PC-3 (cell line): ENCODE measurements around the gene CELF2. TPM values are rescaled to one million over a fixed set of nuclear protein-coding genes. Genes with fewer than 3 reads are reported as not detected.

ENCODE experiments used
- ATAC-seq: fragments of 200-7000 bp; cut with Tn5 transposase; 2 replicates; pipeline ENCODE4 v1.9.1; 2020; ENCODE audit warnings: mild to moderate bottlenecking, moderate library complexity
- BruUV-seq: library from RNA; stranded (reverse); fragments of 400-500 nt; replicated peaks from 2 replicates; lab custom pipeline; 2021; lab: Mats Ljungman, UMichigan
- CTCF ChIA-PET: fragments of 300-600 bp; sonication (Branson Sonifier 250); formaldehyde crosslinking; loops from one replicate; lab custom pipeline; 2022; ENCODE audit warnings: antibody characterized with exemption; lab: Charles Lee
- POLR2A ChIA-PET: fragments of 300-600 bp; sonication (Branson Sonifier 250); formaldehyde crosslinking; loops from one replicate; lab custom pipeline; 2022; ENCODE audit warnings: antibody characterized with exemption; ENCODE audit not compliant: unreplicated experiment; lab: Charles Lee
- DNase-seq: peaks from one replicate; pipeline ENCODE4 v3.0.0-alpha.2; 2015
- H2AFZ ChIP-seq: fragments of 300-600 bp; sonication (generic); 2 replicates; pipeline ENCODE4 v1.6.0; 2016; ENCODE audit warnings: antibody characterized with exemption, low read length
- H3F3A ChIP-seq: fragments of 300-600 bp; sonication (generic); one replicate; pipeline ENCODE4 v1.6.0; 2017; ENCODE audit warnings: antibody characterized with exemption, low read length, control low read depth, mild to moderate bottlenecking; ENCODE audit not compliant: unreplicated experiment
- H3K27ac ChIP-seq: fragments of 300-600 bp; sonication (generic); 2 replicates; pipeline ENCODE4 v1.5.1; 2016; ENCODE audit warnings: mild to moderate bottlenecking, low read length
- H3K27me3 ChIP-seq: fragments of 300-600 bp; sonication (generic); 2 replicates; pipeline ENCODE4 v1.6.1; 2016; ENCODE audit warnings: low read length, mixed read lengths
- H3K36me3 ChIP-seq: fragments of 300-600 bp; sonication (generic); 2 replicates; pipeline ENCODE4 v1.6.1; 2016; ENCODE audit warnings: low read depth, mixed run types, low read length, mixed read lengths
- H3K4me1 ChIP-seq: fragments of 300-600 bp; sonication (generic); 2 replicates; pipeline ENCODE4 v1.5.1; 2016; ENCODE audit warnings: low read length; ENCODE audit not compliant: insufficient read depth
- H3K4me2 ChIP-seq: fragments of 300-600 bp; sonication (generic); 2 replicates; pipeline ENCODE4 v1.6.0; 2016; ENCODE audit warnings: low read length
- H3K4me3 ChIP-seq: fragments of 300-600 bp; sonication (generic); 2 replicates; pipeline ENCODE4 v1.5.1; 2016; ENCODE audit warnings: mild to moderate bottlenecking, low read length, mixed read lengths
- H3K79me2 ChIP-seq: fragments of 300-600 bp; sonication (generic); 2 replicates; pipeline ENCODE4 v1.6.1; 2017; ENCODE audit warnings: low read length, mixed read lengths
- H3K9ac ChIP-seq: fragments of 300-600 bp; sonication (generic); 2 replicates; pipeline ENCODE4 v1.6.0; 2016; ENCODE audit warnings: mild to moderate bottlenecking, low read length
- H3K9me2 ChIP-seq: fragments of 300-600 bp; sonication (generic); replicated peaks from 2 replicates; pipeline ENCODE4 v1.6.1; 2016; ENCODE audit warnings: mixed run types, low read length, mixed read lengths
- H3K9me3 ChIP-seq: fragments of 300-600 bp; sonication (generic); 2 replicates; pipeline ENCODE4 v1.6.1; 2016; ENCODE audit warnings: low read length, mixed read lengths
- H4K20me1 ChIP-seq: fragments of 300-600 bp; sonication (generic); 2 replicates; pipeline ENCODE4 v1.6.1; 2016; ENCODE audit warnings: low read length, mixed read lengths
- CTCF ChIP-seq: fragments of 300-600 bp; sonication (generic); conservative IDR thresholded peaks from 2 replicates; pipeline ENCODE4 v1.5.1; 2017; ENCODE audit warnings: antibody characterized with exemption, low read depth, mild to moderate bottlenecking, low read length
- EZH2 ChIP-seq: fragments of 300-600 bp; sonication (generic); IDR thresholded peaks from one replicate; pipeline ENCODE4 v1.6.1; 2017; ENCODE audit warnings: antibody characterized with exemption, mild to moderate bottlenecking, low read length; ENCODE audit not compliant: unreplicated experiment
- EZH2phosphoT487 ChIP-seq: fragments of 300-600 bp; sonication (generic); IDR thresholded peaks from 2 replicates; pipeline ENCODE4 v1.6.1; 2018; ENCODE audit warnings: mild to moderate bottlenecking, antibody characterized with exemption, low read length, borderline replicate concordance
- intact Hi-C: fragments of 100-400 bp; cut with micrococcal nuclease; formaldehyde crosslinking; loops from 2 replicates; pipeline ENCODE4 v1.9.0; 2023
- total RNA-seq: library from RNA; depleted of rRNA; stranded (reverse); fragments of >200 nt; gene quantifications from 2 replicates; pipeline ENCODE4 v1.2.3, GENCODE V29; 2014

The CELF2 gene
- total RNA-seq, 1 experiment from 2014 or later, result not detected

GRCh38 chr10:11272915-11273389 is 255.3 kb downstream of the CELF2 start:
- no peak overlapping the region for H3K4me3 ChIP-seq
- intact Hi-C loops, result no loop called here

GRCh38 chr10:11274452-11274851 is 256.8 kb downstream of the CELF2 start:
- DNase-seq, result no peak
- ATAC-seq, result no peak
- Histone ChIP-seq H3K4me1 (no peaks in the 10 kb centered on the region), H3K36me3 (no peaks in the 10 kb centered on the region; the same call in 1 of the 2 replicates), H3K79me2 (no peaks in the 10 kb centered on the region), H3F3A (no peaks in the 10 kb centered on the region), H4K20me1 (no peaks in the 10 kb centered on the region), H3K9me2 (no peaks in the 10 kb centered on the region), H3K4me3 (no peak overlapping the region), H3K9me3 (no peaks in the 10 kb centered on the region), H3K27ac (no peak overlapping the region), H2AFZ (no peak overlapping the region), H3K9ac (no peak overlapping the region), H3K4me2 (no peak overlapping the region), H3K27me3 (peaks cover 85% of the 10 kb centered on the region)
- TF ChIP-seq CTCF, result no peak
- no peak for TF ChIP-seq EZH2phosphoT487
- no peak for TF ChIP-seq EZH2
- intact Hi-C loops, result no loop called here
- no TSS peak for BruUV-seq
- ChIA-PET CTCF (no interaction called here), POLR2A (no interaction called here)

More at GRCh38 chr10:11272915-11273389, 255.3 kb downstream of the CELF2 start:
- Histone ChIP-seq H3K9me3 (no peaks in the 10 kb centered on the region), H3K4me1 (no peaks in the 10 kb centered on the region), H3K79me2 (no peaks in the 10 kb centered on the region), H3K9ac (no peak overlapping the region), H3F3A (no peaks in the 10 kb centered on the region), H3K9me2 (no peaks in the 10 kb centered on the region), H2AFZ (no peak overlapping the region), H3K27ac (no peak overlapping the region), H3K4me2 (no peak overlapping the region), H3K27me3 (peaks cover 75% of the 10 kb centered on the region), H4K20me1 (no peaks in the 10 kb centered on the region), H3K36me3 (no peaks in the 10 kb centered on the region; the same call in 1 of the 2 replicates)
- POLR2A ChIA-PET, result no interaction called here
- CTCF ChIA-PET, result no interaction called here
- BruUV-seq, result no TSS peak
- DNase-seq (no peak), ATAC-seq (no peak)
- TF ChIP-seq EZH2phosphoT487 (no peak), CTCF (no peak), EZH2 (no peak)

- Histone ChIP-seq H3K4me2 (no peak overlapping the region), H2AFZ (no peak overlapping the region), H3K9me3 (no peaks in the 10 kb centered on the region), H3K79me2 (no peaks in the 10 kb centered on the region), H3K27ac (no peak overlapping the region), H3F3A (no peaks in the 10 kb centered on the region), H3K27me3 (peaks cover 77% of the 10 kb centered on the region), H3K9me2 (no peaks in the 10 kb centered on the region), H3K4me3 (no peak overlapping the region), H3K4me1 (no peaks in the 10 kb centered on the region), H3K9ac (no peak overlapping the region), H3K36me3 (no peaks in the 10 kb centered on the region; the same call in 1 of the 2 replicates), H4K20me1 (no peaks in the 10 kb centered on the region)
- ATAC-seq (no peak), DNase-seq (no peak)
- intact Hi-C loops, result no loop called here
- ChIA-PET CTCF (no interaction called here), POLR2A (no interaction called here)
- no TSS peak for BruUV-seq
- TF ChIP-seq CTCF (no peak), EZH2phosphoT487 (no peak), EZH2 (no peak)
Observed at GRCh38 chr10:11275651-11276050, 258.0 kb downstream of the CELF2 start.
